Measurements from ENCODE around the gene ARSI. TPM values are rescaled to one million over a fixed set of nuclear protein-coding genes. Genes with fewer than 3 reads are reported as not detected.

ARSI gene
- total and polyA plus RNA-seq, 2 donors (not counting 3 experiments of a cell fraction or from before 2014, with no cell fraction given) = 0.17 to 0.20 TPM

DNA sequence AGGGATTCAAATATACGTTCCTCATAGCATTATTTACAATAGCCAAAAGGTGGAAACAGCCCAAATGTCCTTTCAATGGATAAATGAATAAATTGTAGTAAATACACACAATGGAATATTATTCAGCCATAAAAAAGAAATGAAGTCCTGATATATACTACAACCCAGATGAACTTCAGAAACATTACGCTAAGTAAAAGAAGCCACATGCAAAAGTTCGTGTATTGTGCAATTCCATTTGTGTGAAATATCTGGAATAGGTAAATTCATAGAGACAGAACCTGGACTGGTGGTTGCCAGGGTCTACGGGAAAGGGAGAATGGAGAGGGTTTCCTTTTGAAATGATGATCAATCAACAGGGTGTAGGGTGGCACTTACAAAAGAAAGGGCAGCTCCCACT is 12.5 kb upstream of the ARSI start:
- CTCF ChIA-PET = no interaction called here
- DNase-seq (ENCODE audit: low read depth, low spot score) = no peak

More for the DNA sequence above, 12.5 kb upstream of the ARSI start:
- no peaks in the 10 kb centered on the region for H4K20me1 ChIP-seq (replicated peaks; ENCODE audit: control insufficient read depth, extremely low read depth, insufficient read depth, low read length)
- H3K36me3 ChIP-seq (ENCODE audit: control insufficient read depth in 2 of 2, extremely low read depth in 1 of 2, insufficient read depth in 2 of 2, low read length in 2 of 2) = no peaks in the 10 kb centered on the region
- TF ChIP-seq MYC (IDR thresholded peaks at IDR 0.05; ENCODE audit: low read depth, low read length) = no peak
- TF ChIP-seq, protein P1, sequence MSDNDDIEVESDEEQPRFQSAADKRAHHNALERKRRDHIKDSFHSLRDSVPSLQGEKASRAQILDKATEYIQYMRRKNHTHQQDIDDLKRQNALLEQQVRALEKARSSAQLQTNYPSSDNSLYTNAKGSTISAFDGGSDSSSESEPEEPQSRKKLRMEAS (IDR thresholded peaks at IDR 0.05; ENCODE audit: insufficient read depth, insufficient read length) = no peak
- TF ChIP-seq JUN (IDR thresholded peaks at IDR 0.05; ENCODE audit: borderline replicate concordance, insufficient read depth, insufficient read length, low read depth) = no peak
- no peak for TF ChIP-seq POLR2A (IDR thresholded peaks at IDR 0.05; ENCODE audit: low read depth, low read length)
- TF ChIP-seq FOS (IDR thresholded peaks at IDR 0.05; ENCODE audit: borderline replicate concordance, insufficient read depth, low read length) = no peak
- no peak for TF ChIP-seq EZH2 (IDR thresholded peaks at IDR 0.05; ENCODE audit: borderline replicate concordance, low read depth, low read length, severe bottlenecking)
- TF ChIP-seq, protein P2, sequence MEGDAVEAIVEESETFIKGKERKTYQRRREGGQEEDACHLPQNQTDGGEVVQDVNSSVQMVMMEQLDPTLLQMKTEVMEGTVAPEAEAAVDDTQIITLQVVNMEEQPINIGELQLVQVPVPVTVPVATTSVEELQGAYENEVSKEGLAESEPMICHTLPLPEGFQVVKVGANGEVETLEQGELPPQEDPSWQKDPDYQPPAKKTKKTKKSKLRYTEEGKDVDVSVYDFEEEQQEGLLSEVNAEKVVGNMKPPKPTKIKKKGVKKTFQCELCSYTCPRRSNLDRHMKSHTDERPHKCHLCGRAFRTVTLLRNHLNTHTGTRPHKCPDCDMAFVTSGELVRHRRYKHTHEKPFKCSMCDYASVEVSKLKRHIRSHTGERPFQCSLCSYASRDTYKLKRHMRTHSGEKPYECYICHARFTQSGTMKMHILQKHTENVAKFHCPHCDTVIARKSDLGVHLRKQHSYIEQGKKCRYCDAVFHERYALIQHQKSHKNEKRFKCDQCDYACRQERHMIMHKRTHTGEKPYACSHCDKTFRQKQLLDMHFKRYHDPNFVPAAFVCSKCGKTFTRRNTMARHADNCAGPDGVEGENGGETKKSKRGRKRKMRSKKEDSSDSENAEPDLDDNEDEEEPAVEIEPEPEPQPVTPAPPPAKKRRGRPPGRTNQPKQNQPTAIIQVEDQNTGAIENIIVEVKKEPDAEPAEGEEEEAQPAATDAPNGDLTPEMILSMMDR (IDR thresholded peaks at IDR 0.05; ENCODE audit: extremely low read depth in 1 of 2, insufficient read depth in 1 of 2, low read depth in 1 of 2, low read length in 2 of 2) = no peak
- no peak for TF ChIP-seq GATA2 (IDR thresholded peaks at IDR 0.05; ENCODE audit: insufficient read depth, insufficient read length, low read depth, low read length)
- TF ChIP-seq POLR2AphosphoS5 (IDR thresholded peaks at IDR 0.05; ENCODE audit: insufficient read depth, low read depth, low read length) = no peak
- H3K79me2 ChIP-seq (ENCODE audit: control insufficient read depth, insufficient read depth, low read length) = no peaks in the 10 kb centered on the region
- intact Hi-C loops (cut with micrococcal nuclease) = loop anchor here (5.0 kb wide), 1 partner anchor 48 kb away; no protein-coding TSS in a partner anchor
- peak; percentile 43 for FAIRE-seq
- H3K4me1 ChIP-seq (ENCODE audit: control insufficient read depth, extremely low read depth, insufficient read depth, low read length) = peaks cover 20% of the 10 kb centered on the region
- H3K4me3 ChIP-seq (replicated peaks in 1 of 3; ENCODE audit: insufficient read depth in 1 of 3, low read depth in 1 of 3, low read length in 3 of 3) = no peak overlapping the region
- dilution Hi-C loops (cut with MboI; ENCODE audit: extremely low pct_ligation_motif_present, low sequenced_read_pairs) = no loop called here
- H3K27ac ChIP-seq (ENCODE audit: insufficient read depth, low read depth, low read length) = no peak overlapping the region
- no peaks in the 10 kb centered on the region for H3K9me3 ChIP-seq (replicated peaks; ENCODE audit: control insufficient read depth, insufficient read depth, low read length)
- no TSS peak for BruUV-seq (replicated peaks)
- no peaks in the 10 kb centered on the region for H3K9me1 ChIP-seq (replicated peaks; ENCODE audit: control insufficient read depth, extremely low read depth, insufficient read depth, low read length)
- H3K9ac ChIP-seq (replicated peaks; ENCODE audit: extremely low read depth, insufficient read depth, low read length) = no peak overlapping the region
- POLR2A ChIA-PET = no interaction called here
- H3K4me2 ChIP-seq (ENCODE audit: insufficient read depth, low read length) = no peak overlapping the region
- no peak overlapping the region for H2AFZ ChIP-seq (ENCODE audit: low read depth, low read length)
- peaks cover 0 to 5% of the 10 kb centered on the region in 2 experiments for H3K27me3 ChIP-seq (ENCODE audit: control insufficient read depth in 2 of 2, insufficient read depth in 2 of 2, low read length in 2 of 2)

All from endothelial cell of umbilical vein (primary cell).